Measurements from ENCODE around the gene SPHK2.

DNA sequence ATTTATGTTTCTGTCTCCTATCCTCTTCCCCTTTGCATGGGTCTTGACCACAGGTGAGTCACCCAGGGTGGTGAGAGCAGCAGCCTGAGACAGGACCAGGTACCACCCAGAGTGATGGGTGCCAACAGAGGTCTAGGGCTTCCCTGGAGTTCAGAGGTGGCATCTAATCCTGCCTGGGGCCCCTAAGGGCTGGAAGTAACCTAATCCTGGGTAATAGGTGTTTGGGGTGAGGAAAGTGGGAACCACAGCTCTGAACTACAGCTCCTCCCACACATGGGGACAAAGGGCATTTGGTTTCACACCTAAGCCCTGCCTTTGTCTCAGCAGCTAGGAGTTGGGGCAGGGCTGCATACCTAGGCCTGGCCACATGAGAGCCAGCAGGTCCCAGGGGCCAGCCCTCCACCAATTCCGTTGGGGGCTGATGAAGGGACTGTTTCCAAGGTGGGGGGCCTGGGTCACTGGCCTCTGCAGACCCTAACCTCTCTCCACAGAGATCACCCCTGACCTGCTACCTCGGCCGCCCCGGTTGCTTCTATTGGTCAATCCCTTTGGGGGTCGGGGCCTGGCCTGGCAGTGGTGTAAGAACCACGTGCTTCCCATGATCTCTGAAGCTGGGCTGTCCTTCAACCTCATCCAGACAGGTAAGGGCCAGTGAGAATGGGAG, 8.0 kb downstream of the SPHK2 start:
- TF ChIP-seq POLR2A (IDR thresholded peaks at IDR 0.05; ENCODE audit: low read length) (no peak), GATA1 (IDR thresholded peaks at IDR 0.05; ENCODE audit: low read depth, low read length) (no peak)
